Mucosa of stomach (tissue), 1 donor: ENCODE measurements around the gene LRRC61.
"Not testable (repeated sequence)": the region's sequence is repeated elsewhere in the genome, so short reads cannot be mapped to it uniquely, and the experiment has no call there.

Experiments used
- H3K27me3 ChIP-seq: one replicate; pipeline ENCODE4 v1.7.0; 2013; ENCODE audit warnings: mild to moderate bottlenecking, low read length; ENCODE audit not compliant: control insufficient read depth, insufficient read depth
- H3K36me3 ChIP-seq: one replicate; pipeline ENCODE4 v1.7.0; 2013; ENCODE audit warnings: low read length; ENCODE audit not compliant: control insufficient read depth, insufficient read depth
- H3K4me1 ChIP-seq: one replicate; pipeline ENCODE4 v1.7.0; 2013; ENCODE audit warnings: mild to moderate bottlenecking, low read length; ENCODE audit not compliant: control insufficient read depth, insufficient read depth
- H3K4me3 ChIP-seq: one replicate; pipeline ENCODE4 v1.7.0; 2013; ENCODE audit warnings: low read length
- H3K9ac ChIP-seq: one replicate; pipeline ENCODE4 v1.7.0; 2013; ENCODE audit warnings: mild to moderate bottlenecking, low read length, moderate library complexity
- H3K9me3 ChIP-seq: one replicate; pipeline ENCODE4 v1.7.0; 2013; ENCODE audit warnings: mild to moderate bottlenecking, low read length, moderate library complexity; ENCODE audit not compliant: control insufficient read depth
- donor health status: Pancreatic carcinoma.

The LRRC61 gene

DNA sequence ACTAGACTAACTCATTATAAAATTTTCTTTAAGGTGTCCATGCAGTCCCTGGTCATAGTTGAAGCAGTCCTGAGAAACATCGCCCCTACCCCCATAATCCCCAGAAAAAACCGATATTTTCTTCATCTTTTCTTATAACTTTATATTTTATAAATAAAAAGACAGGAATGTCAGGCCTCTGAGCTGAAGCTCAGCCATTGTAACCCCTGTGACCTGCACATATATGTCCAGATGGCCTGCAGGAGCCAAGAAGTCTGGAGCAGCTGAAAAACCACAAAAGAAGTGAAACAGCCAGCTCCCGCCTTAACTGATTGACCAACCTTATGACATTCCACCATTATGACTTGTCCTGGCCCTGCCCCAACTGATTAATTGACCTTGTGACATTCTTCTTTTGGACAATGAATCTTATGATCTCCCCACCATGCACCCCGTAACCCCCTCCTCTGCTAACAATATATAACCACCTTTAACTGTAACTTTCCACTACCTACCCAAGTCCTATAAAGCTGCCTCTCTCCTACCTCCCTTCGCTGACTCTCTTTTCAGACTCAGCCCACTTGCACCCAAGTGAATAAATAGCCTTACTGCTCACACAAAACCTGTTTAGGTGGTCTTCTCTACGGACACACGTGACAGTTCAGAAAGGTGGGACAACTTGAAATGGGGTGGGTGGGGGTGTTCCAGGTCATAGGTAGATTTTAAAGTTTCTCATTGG, 10.3 kb upstream of the LRRC61 start:
- H3K27me3 ChIP-seq, H3K4me1 ChIP-seq, H3K9ac ChIP-seq, H3K9me3 ChIP-seq, H3K36me3 ChIP-seq, H3K4me3 ChIP-seq: not testable (repeated sequence)

DNA sequence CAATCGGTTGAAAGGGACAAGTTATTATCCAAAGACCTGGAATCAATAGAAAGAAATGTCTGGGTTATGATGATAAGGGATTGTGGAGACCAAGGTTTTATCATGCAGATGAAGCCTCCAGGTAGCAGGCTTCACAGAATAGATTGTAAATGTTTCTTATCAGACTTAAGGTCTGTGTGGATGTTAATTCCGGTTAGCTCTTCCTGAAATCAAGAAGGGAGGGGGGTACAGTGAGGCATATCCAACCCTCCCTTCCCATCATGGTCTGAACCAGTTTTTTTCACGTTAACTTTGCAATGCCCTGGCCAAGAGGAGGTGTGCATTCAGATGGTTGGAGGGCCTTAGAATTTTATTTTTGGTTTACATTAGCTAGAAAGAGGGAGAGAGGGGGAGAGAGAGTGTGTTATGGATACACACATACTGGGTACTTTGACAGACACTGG, 9.8 kb upstream of the LRRC61 start:
- Histone ChIP-seq H3K4me1 (no peaks in the 10 kb centered on the region), H3K9ac (no peak overlapping the region), H3K9me3 (no peaks in the 10 kb centered on the region), H3K4me3 (no peak overlapping the region), H3K27me3 (no peaks in the 10 kb centered on the region), H3K36me3 (no peaks in the 10 kb centered on the region)

DNA sequence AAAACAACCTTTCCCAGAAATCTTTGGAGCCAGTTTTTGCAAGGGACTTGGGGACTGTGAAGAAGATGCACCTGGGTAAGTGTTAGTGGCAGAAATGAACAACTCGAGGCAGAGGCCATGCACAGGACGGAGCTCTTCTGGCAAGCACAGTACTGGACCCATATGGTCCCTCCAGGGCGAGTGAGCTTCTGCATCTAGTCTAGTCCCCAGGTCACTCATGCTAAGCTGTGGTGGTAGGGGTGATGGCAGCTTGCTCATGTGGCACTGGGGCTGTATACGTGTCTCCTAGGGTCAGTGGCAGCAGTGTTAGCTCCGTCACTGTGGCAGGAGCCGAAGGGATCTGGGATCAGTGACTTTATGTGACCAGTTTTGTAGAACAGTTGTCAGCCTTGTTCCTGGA, 9.3 kb upstream of the LRRC61 start:
- no peaks in the 10 kb centered on the region for H3K27me3 ChIP-seq
- H3K4me3 ChIP-seq: no peak overlapping the region
- no peaks in the 10 kb centered on the region for H3K4me1 ChIP-seq
- no peak overlapping the region for H3K9ac ChIP-seq
- H3K36me3 ChIP-seq: no peaks in the 10 kb centered on the region
- H3K9me3 ChIP-seq: no peaks in the 10 kb centered on the region

DNA sequence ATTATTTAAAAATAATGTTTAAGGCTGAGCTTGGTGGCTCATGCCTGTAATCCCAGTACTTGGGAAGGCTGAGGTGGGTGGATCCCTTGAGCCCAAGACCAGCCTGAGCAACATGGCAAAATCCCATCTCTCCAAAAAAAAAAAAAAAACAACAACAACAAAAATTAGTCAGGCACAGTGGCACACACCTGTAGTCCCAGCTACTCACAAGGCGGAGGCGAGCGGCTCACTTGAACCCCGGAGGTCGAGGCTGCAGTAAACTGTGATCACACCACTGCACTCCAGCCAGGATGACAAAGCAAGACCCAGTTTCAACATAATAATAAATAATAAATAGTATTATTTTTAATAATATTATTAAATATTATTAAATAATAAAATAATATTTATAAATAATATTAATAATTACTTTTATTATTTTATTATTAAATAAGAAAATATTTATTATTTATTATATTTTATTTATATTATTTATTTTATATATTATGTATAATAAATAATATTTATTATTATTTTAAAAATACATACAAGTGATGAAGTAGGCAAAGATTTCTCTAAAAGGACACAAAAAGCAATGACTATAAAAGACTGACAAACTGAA, 8.4 kb upstream of the LRRC61 start:
- H3K4me1 ChIP-seq: no peaks in the 10 kb centered on the region
- H3K9ac ChIP-seq: no peak overlapping the region
- no peaks in the 10 kb centered on the region for H3K27me3 ChIP-seq
- H3K4me3 ChIP-seq: no peak overlapping the region
- no peaks in the 10 kb centered on the region for H3K9me3 ChIP-seq
- no peaks in the 10 kb centered on the region for H3K36me3 ChIP-seq

DNA sequence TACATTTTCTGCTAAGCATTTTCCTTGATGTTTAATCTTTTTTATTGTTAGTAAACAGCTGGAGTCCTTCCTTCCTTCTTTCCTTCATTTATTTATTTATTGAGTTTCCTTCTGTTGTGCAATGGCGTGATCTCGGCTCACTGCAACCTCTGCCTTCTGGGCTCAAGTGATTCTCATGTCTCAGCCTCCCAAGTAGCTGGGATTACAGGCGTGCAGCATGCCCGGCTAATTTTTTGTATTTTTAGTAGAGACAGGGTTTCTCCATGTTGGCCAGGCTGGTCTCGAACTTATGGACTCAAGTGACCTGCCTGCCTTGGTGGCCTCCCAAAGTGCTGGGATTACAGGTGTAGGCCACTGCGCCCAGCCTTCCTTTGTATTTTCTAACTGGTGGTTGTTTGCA, 6.2 kb upstream of the LRRC61 start:
- not testable (repeated sequence) for H3K9ac ChIP-seq, H3K27me3 ChIP-seq, H3K4me1 ChIP-seq, H3K36me3 ChIP-seq, H3K4me3 ChIP-seq, H3K9me3 ChIP-seq

DNA sequence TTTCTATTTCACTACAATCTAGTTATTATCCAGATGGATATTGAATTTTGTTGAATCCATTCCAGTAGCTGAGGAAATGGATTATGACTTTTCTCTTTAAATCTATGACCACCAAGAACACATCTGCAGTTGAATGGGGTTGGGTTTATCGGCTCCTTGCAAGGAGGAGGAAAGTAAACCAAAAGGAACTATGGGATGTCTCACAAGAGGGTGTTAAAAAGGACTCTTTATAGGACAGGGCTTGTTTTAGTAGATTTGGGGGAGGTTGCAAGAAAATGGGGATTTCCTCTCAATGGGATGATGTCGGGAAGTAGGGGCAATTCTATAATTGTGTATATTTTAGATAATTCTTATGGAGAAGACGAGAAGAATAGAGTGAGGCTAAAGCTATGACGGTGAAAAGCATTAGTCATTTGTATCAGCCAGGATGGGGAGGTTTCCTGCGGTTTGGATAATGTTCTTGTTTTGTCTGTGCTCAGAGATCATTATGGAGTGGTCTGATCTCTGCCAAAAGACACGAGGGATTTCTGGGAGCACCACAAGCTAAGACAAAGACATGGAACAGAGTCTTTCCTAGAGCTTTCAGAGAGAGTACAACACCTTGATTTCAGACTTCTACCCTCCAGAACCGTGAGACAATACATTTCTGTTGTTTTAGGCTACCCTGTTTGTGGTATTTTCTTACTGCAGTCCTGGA, 5.3 kb upstream of the LRRC61 start:
- Histone ChIP-seq H3K4me1 (peaks cover 11% of the 10 kb centered on the region), H3K9ac (no peak overlapping the region), H3K27me3 (no peaks in the 10 kb centered on the region)

DNA sequence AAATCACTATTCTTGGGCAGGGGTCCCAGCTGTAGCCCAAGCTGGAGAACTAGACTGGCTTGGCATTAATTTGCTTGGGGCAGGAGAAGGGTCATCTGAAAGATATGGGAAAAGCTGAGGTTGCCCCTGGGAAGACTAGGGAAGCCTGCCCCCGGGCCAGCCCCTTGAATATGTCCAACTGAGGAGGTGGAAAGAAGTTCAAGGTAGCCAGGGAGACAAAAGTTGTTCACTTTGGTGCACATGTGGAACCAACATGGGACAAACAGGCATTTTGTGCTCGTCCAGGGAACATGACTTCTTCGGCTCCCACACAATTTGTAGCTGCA, 1.4 kb upstream of the LRRC61 start:
- H3K9ac ChIP-seq: no peak overlapping the region
- H3K36me3 ChIP-seq: no peaks in the 10 kb centered on the region
- H3K4me3 ChIP-seq: no peak overlapping the region
- no peaks in the 10 kb centered on the region for H3K9me3 ChIP-seq
- H3K4me1 ChIP-seq: peaks cover 25% of the 10 kb centered on the region
- H3K27me3 ChIP-seq: no peaks in the 10 kb centered on the region

More for the DNA sequence above, 5.3 kb upstream of the LRRC61 start:
- Histone ChIP-seq H3K36me3 (no peaks in the 10 kb centered on the region), H3K4me3 (no peak overlapping the region), H3K9me3 (no peaks in the 10 kb centered on the region)

DNA sequence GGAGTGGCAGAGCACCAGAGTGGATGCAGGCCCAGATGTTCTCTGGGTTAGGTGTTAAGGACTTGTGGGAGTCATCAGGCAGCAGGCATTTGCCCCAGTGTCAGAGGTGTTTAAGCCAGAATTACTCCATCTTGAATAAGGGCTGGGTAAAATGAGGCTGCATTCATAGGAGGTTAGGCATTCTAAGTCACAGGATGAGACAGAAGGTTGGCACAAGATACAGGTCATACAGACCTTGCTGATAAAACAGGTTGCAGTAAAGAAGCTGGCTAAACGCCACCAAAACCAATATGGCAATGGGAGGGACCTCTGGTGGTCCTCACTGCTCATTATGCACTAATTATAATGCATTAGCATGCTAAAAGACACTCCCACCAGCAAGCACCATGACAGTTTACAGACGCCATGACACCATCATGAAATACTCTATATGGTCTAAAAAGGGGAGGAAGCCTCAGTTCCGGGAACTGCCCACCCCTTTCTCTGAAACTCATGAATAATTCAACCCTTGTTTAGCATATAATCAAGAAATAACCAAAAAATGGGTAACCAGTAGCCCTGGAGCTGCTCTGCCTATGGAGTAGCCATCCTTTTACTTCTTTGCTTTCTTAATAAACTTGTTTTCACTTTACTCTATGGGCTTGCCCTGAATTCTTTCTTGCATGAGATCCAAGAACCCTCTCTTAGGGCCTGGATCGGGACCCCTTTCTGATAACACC, 882 bp upstream of the LRRC61 start:
- peak overlapping the region; percentile 82 for H3K4me3 ChIP-seq
- no peaks in the 10 kb centered on the region for H3K27me3 ChIP-seq
- H3K9ac ChIP-seq: peak overlapping the region; percentile 95
- peaks cover 25% of the 10 kb centered on the region for H3K4me1 ChIP-seq
- no peaks in the 10 kb centered on the region for H3K36me3 ChIP-seq
- H3K9me3 ChIP-seq: no peaks in the 10 kb centered on the region

DNA sequence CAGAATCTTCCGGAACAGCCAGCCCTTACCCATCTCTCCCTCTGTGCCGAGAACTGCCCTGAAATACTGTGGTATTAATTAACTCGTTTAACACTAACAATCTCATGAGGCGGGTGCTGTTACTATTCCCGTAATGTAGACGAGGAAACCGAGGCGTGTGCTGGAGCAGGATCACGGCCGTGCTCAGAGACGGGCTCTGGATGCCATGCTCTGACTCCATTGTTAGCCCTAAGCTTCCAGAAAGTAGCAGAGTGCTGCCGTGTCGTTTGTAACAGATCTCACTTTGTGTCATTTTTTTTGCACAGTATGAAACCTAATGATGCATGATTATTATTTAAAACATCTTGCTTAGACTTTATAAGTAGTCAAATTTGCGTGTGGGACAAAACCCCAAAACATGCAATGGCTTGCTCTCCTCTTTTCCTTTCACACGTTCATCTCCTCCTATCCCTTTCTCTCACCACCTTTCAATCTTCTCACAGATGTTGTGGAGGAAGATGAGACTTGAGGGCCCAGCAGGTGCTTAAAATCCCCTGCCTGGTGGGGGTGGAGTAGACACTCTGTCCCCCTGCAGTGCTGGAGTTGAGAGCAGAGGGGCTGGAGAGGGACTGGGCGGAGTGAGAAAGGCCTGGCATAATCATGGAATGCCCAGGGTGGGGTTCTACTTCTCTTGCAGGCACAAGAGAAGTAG, 672 bp downstream of the LRRC61 start:
- Histone ChIP-seq H3K4me1 (peaks cover 25% of the 10 kb centered on the region), H3K9me3 (no peaks in the 10 kb centered on the region), H3K27me3 (no peaks in the 10 kb centered on the region), H3K4me3 (peak overlapping the region; percentile 82), H3K36me3 (no peaks in the 10 kb centered on the region), H3K9ac (peak overlapping the region; percentile 95)

DNA sequence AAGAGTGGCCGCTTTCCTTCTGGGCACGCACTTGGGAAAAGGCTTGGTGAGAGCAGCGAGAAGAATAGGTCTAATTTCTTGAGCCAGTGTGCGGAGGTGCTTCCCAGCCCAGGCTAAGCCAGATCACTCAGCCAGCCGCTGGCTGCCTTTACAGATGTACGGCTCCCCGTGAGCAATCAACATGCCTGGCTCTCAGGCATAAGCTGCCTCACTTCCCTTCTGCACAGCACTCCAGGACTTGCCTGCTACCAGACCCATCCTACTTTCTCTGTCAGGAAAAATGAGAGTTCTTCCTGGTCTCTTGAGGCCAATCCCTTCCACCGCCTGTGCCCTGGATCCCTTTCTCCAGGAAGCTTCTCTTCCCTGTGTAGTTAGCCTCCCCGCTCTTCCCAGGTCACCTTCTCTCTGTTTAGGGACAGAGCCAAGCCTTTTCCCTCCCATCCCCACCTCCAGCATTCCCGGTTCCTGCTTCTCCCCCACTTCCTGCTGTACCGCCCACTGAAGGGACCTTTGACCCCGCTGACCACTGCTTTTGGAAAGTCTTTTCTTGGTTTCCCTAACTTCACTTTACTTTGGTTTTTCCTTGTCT, 1.3 kb downstream of the LRRC61 start:
- Histone ChIP-seq H3K9me3 (no peaks in the 10 kb centered on the region), H3K4me3 (peak overlapping the region; percentile 82), H3K27me3 (no peaks in the 10 kb centered on the region), H3K36me3 (no peaks in the 10 kb centered on the region), H3K9ac (peak overlapping the region; percentile 95), H3K4me1 (peaks cover 25% of the 10 kb centered on the region)

DNA sequence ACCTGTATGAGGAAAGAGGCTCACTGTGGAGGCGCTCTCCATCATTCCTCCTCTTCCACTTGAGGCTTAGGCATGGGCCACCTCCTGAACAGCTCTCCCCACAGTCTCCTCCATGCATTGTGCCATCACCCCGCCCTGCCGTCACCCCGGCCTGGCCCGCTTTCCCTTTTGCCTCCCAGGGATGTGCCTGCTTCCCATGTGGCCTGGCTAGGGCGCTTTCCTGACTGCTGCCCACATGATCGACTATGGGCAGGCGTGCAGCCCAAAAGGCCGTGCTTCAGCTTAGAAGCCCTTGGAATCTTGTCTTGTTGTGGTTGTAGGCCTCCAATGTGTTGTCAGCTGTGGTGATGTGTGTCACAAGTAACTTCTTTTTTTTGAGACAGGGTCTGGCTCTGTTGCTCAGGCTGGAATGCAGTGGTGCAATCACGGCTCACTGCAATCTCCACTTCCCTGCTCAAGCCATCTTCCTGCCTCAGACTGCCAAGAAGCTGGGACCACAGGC, 2.0 kb downstream of the LRRC61 start:
- Histone ChIP-seq H3K9me3 (no peaks in the 10 kb centered on the region), H3K4me3 (no peak overlapping the region), H3K9ac (peak overlapping the region; percentile 95), H3K4me1 (peaks cover 25% of the 10 kb centered on the region), H3K27me3 (no peaks in the 10 kb centered on the region), H3K36me3 (no peaks in the 10 kb centered on the region)
